Cardiac septum (tissue), 1 donor: ENCODE measurements around the gene DGKH. TPM values are rescaled to one million over a fixed set of nuclear protein-coding genes. Genes with fewer than 3 reads are reported as not detected.

ENCODE experiments used
- DNase-seq: peaks from one replicate; pipeline ENCODE4 v3.0.0-alpha.2; 2020; ENCODE audit warnings: low spot score
- intact Hi-C: fragments of 100-400 bp; cut with DNase I; formaldehyde crosslinking; loops from one replicate; pipeline ENCODE4 v1.14.0; 2022
- total RNA-seq: library from RNA; stranded (reverse); fragmentation: NEBNext Ultra II Directional; extraction: Animal tissue kit (Norgen Biotek cat#: 25700); gene quantifications from one replicate; pipeline ENCODE4 v1.2.1, GENCODE V29; 2021
- donor health status: DM: no; HTN: no; CAD: no.

Gene DGKH
- total RNA-seq, 1 donor from 2014 or later: 13.5 TPM

- no peak for DNase-seq
- intact Hi-C loops: no loop called here
Observed at GRCh38 chr13:42039457-42039945, 8.9 kb upstream of the DGKH start.

GRCh38 chr13:42039946-42040729 is 8.3 kb upstream of the DGKH start:
- DNase-seq: peak; percentile 93
- intact Hi-C loops: loop anchor here (1.0 to 5.0 kb wide), 2 partner anchors 79 to 373 kb away; partner anchors contain the start of gene VWA8

- DNase-seq: no peak
- intact Hi-C loops: loop anchor here (1.0 to 5.0 kb wide), 2 partner anchors 79 to 373 kb away; partner anchors contain the start of gene VWA8
Observed at GRCh38 chr13:42040730-42041010, 7.8 kb upstream of the DGKH start.

GRCh38 chr13:42041011-42041683 is 7.3 kb upstream of the DGKH start:
- no peak for DNase-seq
- intact Hi-C loops: loop anchor here (5.0 kb wide), 1 partner anchor 374 kb away; no protein-coding TSS in a partner anchor

GRCh38 chr13:42041684-42042035 is 6.8 kb upstream of the DGKH start:
- peak; percentile 80 for DNase-seq
- intact Hi-C loops: loop anchor here (5.0 kb wide), 1 partner anchor 374 kb away; no protein-coding TSS in a partner anchor

- no peak for DNase-seq
- intact Hi-C loops: loop anchor here (5.0 kb wide), 1 partner anchor 376 kb away; no protein-coding TSS in a partner anchor
Observed at GRCh38 chr13:42043676-42044075, 4.8 kb upstream of the DGKH start.

GRCh38 chr13:42046448-42046847 is 2.0 kb upstream of the DGKH start:
- no peak for DNase-seq
- intact Hi-C loops: loop anchor here (5.0 kb wide), 1 partner anchor 66 kb away; no protein-coding TSS in a partner anchor

- intact Hi-C loops: loop anchor here (2.0 to 5.0 kb wide), 2 partner anchors 65 to 133 kb away; no protein-coding TSS in a partner anchor
- no peak for DNase-seq
Observed at GRCh38 chr13:42047561-42048341, 697 bp upstream of the DGKH start.

- intact Hi-C loops: loop anchor here (2.0 to 5.0 kb wide), 2 partner anchors 63 to 134 kb away; no protein-coding TSS in a partner anchor
Observed at GRCh38 chr13:42048684-42049453, 421 bp downstream of the DGKH start.

GRCh38 chr13:42049454-42049813 is 986 bp downstream of the DGKH start:
- intact Hi-C loops: loop anchor here (2.0 to 5.0 kb wide), 2 partner anchors 63 to 135 kb away; no protein-coding TSS in a partner anchor
- DNase-seq: no peak

More at GRCh38 chr13:42048684-42049453, 421 bp downstream of the DGKH start:
- peak; percentile 94 for DNase-seq

- intact Hi-C loops: no loop called here
- DNase-seq: no peak
Observed at GRCh38 chr13:42054798-42055499, 6.5 kb downstream of the DGKH start.

GRCh38 chr13:42055500-42056085 is 7.1 kb downstream of the DGKH start:
- no peak for DNase-seq
- intact Hi-C loops: no loop called here

- intact Hi-C loops: no loop called here
- DNase-seq: no peak
Observed at GRCh38 chr13:42056146-42056545, 7.7 kb downstream of the DGKH start.

- intact Hi-C loops: no loop called here
- DNase-seq: no peak
Observed at GRCh38 chr13:42056583-42056982, 8.1 kb downstream of the DGKH start.

- intact Hi-C loops: no loop called here
- no peak for DNase-seq
Observed at GRCh38 chr13:42057918-42058530, 9.6 kb downstream of the DGKH start.

- intact Hi-C loops: no loop called here
- DNase-seq: no peak
Observed at GRCh38 chr13:42061943-42062342, 13.5 kb downstream of the DGKH start.

- intact Hi-C loops: no loop called here
- DNase-seq: no peak
Observed at GRCh38 chr13:42063105-42063504, 14.7 kb downstream of the DGKH start.

GRCh38 chr13:42064259-42064658 is 15.8 kb downstream of the DGKH start:
- intact Hi-C loops: no loop called here
- DNase-seq: no peak
